Mesothelial cell of epicardium (in vitro differentiated cells): Measurements from ENCODE around the gene AUTS2. TPM values are rescaled to one million over a fixed set of nuclear protein-coding genes. Genes with fewer than 3 reads are reported as not detected.

Experiments
- DNase-seq, 2 experiments: peaks; one replicate each; pipeline ENCODE4 v3.0.0; 2021; ENCODE audit warnings: low spot score in 2 of 2; ENCODE audit not compliant: unreplicated experiment in 2 of 2
- H3K27ac Mint-ChIP-seq: 2 replicates; pipeline ENCODE4 v1.8.0; 2021; ENCODE audit warnings: mixed read lengths
- H3K27me3 Mint-ChIP-seq: 2 replicates; pipeline ENCODE4 v1.8.0; 2021; ENCODE audit warnings: low read depth, mixed read lengths
- H3K36me3 Mint-ChIP-seq: 2 replicates; pipeline ENCODE4 v1.8.0; 2021; ENCODE audit warnings: mixed read lengths
- H3K4me1 Mint-ChIP-seq: 2 replicates; pipeline ENCODE4 v1.8.0; 2021; ENCODE audit warnings: mixed read lengths
- H3K4me3 Mint-ChIP-seq: 2 replicates; pipeline ENCODE4 v1.8.0; 2021; ENCODE audit warnings: mild to moderate bottlenecking, moderate library complexity, mixed read lengths
- H3K9me3 Mint-ChIP-seq: 2 replicates; pipeline ENCODE4 v1.8.0; 2021; ENCODE audit warnings: mixed read lengths
- CTCF ChIP-seq: fragments of 200-600 bp; sonication (generic); IDR thresholded peaks from one replicate; pipeline ENCODE4 v1.5.0; 2021; ENCODE audit warnings: antibody characterized with exemption; ENCODE audit not compliant: unreplicated experiment
- total RNA-seq: library from RNA; stranded (reverse); gene quantifications from 3 replicates; pipeline ENCODE4 v1.2.1, GENCODE V29; 2021

The AUTS2 gene
- total RNA-seq, 1 donor from 2014 or later = 135 TPM

DNA sequence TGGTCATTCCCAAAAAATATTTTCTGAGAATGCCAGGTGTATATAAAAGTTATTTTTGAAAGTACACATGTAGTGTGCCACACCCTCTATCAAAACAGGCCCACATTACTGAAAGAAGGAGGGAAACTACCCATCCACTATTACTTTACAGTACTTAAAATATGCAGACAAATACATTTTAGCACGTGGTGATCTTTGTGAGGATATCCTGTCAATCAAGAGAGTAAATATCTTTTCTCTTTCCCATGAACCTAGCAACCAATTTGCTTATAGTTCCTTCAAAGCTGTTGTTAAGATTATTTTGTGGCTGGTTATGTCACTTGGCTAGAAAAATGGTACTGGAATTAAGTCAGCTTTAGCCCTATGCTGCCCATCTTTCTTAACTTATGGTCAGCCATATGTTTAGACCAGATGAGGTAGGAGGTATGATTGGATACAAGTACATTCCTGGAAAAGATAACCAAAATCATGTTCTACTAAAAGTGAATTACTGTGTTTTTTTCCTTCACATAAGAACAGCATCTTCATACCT lies 70.1 kb downstream of the AUTS2 start:
- peaks cover 25% of the 10 kb centered on the region for H3K4me1 Mint-ChIP-seq
- TF ChIP-seq CTCF = no peak
- no peaks in the 10 kb centered on the region for H3K36me3 Mint-ChIP-seq
- H3K27me3 Mint-ChIP-seq = no peaks in the 10 kb centered on the region
- no peak overlapping the region for H3K4me3 Mint-ChIP-seq
- no peak for DNase-seq
- no peak overlapping the region for H3K27ac Mint-ChIP-seq
- no peaks in the 10 kb centered on the region for H3K9me3 Mint-ChIP-seq

DNA sequence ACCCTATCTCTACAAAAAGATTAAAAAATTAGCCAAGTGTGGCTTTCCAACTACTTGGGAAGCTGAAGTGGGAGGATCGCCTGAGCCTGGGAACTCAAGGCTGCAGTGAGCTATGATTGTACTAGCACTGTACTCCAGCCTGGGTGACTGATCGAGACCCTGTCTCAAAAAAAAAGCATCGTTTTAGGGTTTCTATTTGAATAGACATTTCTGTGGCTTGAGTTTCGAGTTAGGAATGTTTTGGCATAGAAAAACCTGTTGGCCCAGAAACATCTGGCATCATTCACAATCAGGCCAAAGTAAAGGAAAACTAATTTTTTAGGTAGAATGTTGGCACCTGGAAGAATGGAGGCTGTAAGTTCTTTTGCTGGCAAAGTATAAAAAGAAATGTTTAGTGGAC lies 72.4 kb downstream of the AUTS2 start:
- no peaks in the 10 kb centered on the region for H3K9me3 Mint-ChIP-seq
- DNase-seq = no peak
- no peak overlapping the region for H3K27ac Mint-ChIP-seq
- TF ChIP-seq CTCF = no peak
- H3K36me3 Mint-ChIP-seq = no peaks in the 10 kb centered on the region
- peaks cover 27% of the 10 kb centered on the region for H3K4me1 Mint-ChIP-seq
- H3K4me3 Mint-ChIP-seq = no peak overlapping the region
- H3K27me3 Mint-ChIP-seq = no peaks in the 10 kb centered on the region

DNA sequence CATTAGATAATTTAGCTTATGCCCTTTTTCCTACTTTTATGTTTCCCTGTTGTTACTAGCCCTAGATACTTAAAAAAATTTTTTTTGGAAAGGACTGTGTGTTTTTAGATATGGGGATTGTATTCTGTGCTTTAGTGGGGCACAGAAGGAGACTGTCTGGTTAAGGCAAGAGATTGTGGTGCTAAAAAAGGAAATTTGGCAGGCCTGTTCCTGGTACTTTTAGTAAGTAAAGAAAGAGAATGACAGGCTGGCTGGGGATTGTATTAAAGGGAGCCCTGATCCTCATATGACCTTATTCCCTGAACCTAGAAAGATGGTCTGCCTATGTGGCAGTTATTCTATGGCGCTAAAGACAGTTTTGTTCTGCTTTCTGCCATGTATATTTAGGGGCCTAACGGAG lies 74.8 kb downstream of the AUTS2 start:
- Mint-ChIP-seq H3K4me3 (no peak overlapping the region), H3K9me3 (no peaks in the 10 kb centered on the region), H3K36me3 (no peaks in the 10 kb centered on the region), H3K4me1 (peaks cover 45% of the 10 kb centered on the region), H3K27ac (peak overlapping the region; percentile 48), H3K27me3 (no peaks in the 10 kb centered on the region)
- DNase-seq = no peak
- TF ChIP-seq CTCF = no peak

GRCh38 chr7:69674701-69675182 lies 76.5 kb downstream of the AUTS2 start:
- H3K9me3 Mint-ChIP-seq = no peaks in the 10 kb centered on the region
- no peak for TF ChIP-seq CTCF
- no peaks in the 10 kb centered on the region for H3K36me3 Mint-ChIP-seq
- no peaks in the 10 kb centered on the region for H3K27me3 Mint-ChIP-seq
- H3K4me3 Mint-ChIP-seq = no peak overlapping the region
- peak overlapping the region; percentile 61 for H3K27ac Mint-ChIP-seq
- H3K4me1 Mint-ChIP-seq = peaks cover 60% of the 10 kb centered on the region
- no peak for DNase-seq

DNA sequence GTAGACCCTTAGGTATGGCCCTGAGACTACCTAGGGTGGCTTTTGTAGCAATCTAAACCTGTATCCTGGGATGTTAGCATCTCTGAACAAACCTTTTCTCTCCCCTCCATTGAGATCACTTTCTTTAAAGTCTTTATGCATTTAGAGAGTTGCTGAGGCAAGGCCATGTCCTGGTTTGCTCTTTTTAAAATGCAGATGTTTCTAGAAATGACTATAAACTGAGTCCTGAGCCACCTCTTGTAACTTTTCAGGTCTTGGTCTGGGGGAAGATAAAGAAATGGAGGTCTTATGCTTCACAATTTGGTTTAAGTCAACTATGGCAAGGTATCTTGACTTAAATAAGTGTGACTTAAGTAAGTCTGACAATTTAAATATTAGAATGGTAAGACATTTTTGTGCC lies 78.0 kb downstream of the AUTS2 start:
- Mint-ChIP-seq H3K4me1 (peaks cover 50% of the 10 kb centered on the region), H3K27me3 (no peaks in the 10 kb centered on the region), H3K27ac (no peak overlapping the region), H3K4me3 (no peak overlapping the region), H3K9me3 (no peaks in the 10 kb centered on the region), H3K36me3 (no peaks in the 10 kb centered on the region)
- no peak for DNase-seq
- TF ChIP-seq CTCF = no peak
